ENCODE measurements around the gene AIDA.
A peak's percentile ranks its signal among the peaks of the same experiment; 100 is the strongest.
"Not testable (repeated sequence)": the region's sequence is repeated elsewhere in the genome, so short reads cannot be mapped to it uniquely, and the experiment has no call there.

The AIDA gene

DNA sequence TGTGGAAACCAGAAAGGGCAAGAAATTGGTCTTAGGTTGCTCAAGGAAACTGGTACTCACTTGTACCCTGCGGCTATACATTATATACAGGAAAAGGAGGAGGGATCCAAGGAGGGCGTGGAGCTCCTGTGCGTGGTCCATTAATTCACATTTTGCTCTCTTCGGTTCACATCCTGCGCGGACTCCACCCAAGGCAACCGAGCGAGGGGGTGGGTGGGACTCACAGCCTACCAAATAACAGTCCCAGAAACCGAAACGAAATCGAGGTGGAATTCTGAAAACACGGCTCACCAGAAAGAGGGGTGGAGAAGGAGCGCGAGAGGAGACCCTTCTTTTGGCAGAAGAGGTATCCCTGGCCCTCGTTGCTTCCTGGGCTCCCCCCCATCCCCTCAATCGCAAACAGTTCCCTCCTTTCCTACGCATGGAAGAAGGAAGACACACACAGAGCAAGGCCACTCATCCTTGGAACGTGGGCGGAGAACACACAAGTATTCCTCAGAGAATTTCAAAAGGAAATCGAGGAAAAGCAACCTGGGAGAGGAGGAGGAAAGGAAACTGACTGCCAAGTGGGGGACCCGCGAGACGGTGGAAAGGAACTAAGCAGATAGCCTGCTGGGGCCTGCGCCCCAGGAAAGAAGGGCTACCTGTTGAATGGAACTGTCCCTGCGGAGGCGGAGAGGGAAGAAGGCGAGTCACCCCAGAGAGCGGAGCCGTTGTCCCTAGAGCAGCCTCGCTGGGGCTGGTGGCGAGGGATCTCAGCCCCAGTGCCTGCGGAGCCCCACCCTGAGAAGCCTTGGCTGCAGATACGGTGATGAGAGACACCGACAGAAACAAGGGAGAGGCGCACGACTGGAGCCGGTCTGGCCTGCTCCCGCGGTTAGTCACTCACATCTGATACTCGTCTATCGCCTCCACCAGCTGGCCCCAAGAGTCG is 705 bp downstream of the AIDA start:
- peak; percentile 19 for FAIRE-seq

DNA sequence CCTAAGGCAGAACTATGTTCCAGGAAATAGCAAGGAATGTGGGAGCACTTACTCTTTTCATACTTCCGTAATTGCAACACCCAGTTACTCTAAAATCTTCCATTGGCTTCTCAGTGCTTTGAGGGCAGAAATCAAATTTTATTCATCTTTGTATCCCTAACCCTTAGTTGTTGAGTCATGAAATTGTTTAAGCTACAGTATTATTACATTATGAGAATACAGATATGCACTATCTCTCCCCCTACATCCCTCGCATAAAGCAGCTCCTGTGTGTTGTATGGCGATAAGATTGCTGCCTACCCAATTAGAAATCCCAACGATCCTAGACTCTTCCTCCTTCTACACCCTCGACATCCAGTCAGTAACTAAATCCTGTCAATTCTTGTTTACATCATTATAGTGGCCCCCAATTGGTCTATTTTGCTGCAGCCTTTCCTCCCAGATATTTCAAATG is 2.6 kb downstream of the AIDA start:
- no peak for FAIRE-seq

GRCh38 chr1:222706815-222707214 is 5.5 kb downstream of the AIDA start:
- no peak for FAIRE-seq

DNA sequence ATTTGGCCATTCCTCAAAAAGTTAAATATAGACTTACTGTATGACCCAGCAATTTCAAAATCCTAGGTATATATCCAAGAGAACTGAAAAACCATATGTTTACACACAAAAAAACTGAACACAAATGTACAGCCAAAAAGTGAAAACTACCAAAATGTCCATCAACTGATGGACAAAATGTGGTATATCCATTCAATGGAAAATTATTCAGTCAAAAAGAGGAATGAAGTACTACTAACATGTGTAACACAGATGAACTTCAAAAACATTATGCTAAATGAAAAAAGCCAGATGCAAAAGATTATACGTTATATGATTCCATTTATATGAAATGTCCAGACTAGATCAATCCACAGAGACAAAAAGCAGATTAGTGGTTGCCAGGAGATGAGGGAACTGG is 8.0 kb downstream of the AIDA start:
- FAIRE-seq, result no peak

- FAIRE-seq, result no peak
Measured at GRCh38 chr1:222702210-222702609, 10.1 kb downstream of the AIDA start.

- no peak for FAIRE-seq
Measured at GRCh38 chr1:222697826-222698225, 14.5 kb downstream of the AIDA start.

- no peak for FAIRE-seq
Measured at GRCh38 chr1:222697203-222697602, 15.1 kb downstream of the AIDA start.

- peak; percentile 17 for FAIRE-seq
Measured at GRCh38 chr1:222696741-222697140, 15.6 kb downstream of the AIDA start.

GRCh38 chr1:222694927-222695326 is 17.4 kb downstream of the AIDA start:
- FAIRE-seq, result no peak

- no peak for FAIRE-seq
Measured at GRCh38 chr1:222691016-222691415, 21.3 kb downstream of the AIDA start.

GRCh38 chr1:222680080-222680479 is 32.2 kb downstream of the AIDA start:
- FAIRE-seq, result no peak

GRCh38 chr1:222670110-222670509 is 42.2 kb downstream of the AIDA start:
- no peak for FAIRE-seq

DNA sequence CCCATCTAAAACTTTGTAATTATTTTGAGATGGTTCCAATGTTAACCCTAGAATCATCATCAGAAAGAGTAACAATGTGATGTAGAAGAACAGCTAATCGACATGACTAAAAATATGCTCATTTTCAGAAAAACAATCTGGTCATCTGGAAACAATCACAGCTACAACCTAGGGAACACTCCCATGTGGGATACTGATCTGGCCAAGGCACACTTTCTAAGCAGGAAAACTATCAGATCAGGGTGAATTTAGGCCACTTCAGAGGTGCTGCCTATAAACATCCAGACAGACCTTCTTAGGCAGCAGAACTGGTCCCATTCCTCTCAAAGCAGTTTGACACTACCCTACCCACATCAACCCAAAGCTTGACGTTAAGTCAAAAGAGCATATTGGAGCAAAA is 43.2 kb downstream of the AIDA start:
- peak; percentile 19 for FAIRE-seq

GRCh38 chr1:222668184-222668583 is 44.1 kb downstream of the AIDA start:
- not testable (repeated sequence) for FAIRE-seq

DNA sequence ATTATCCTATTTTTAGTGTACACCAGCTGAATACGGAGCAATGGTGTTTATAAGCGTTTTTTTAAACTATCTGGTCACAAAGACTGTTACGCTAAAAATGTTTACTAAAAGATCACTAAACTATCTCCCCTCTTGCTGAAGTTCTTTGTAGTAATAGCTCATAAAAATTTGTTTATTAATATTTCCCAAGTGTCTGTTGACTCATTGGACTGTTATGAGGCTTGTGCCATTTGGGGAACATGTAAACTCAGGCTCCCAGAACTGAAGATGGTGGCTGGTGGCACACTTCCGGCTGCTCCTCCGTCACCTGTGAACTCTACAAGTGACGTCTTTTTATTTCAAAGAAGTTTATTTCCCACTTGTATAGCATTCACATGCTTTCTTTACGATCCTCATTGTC is 46.3 kb downstream of the AIDA start:
- no peak for FAIRE-seq

DNA sequence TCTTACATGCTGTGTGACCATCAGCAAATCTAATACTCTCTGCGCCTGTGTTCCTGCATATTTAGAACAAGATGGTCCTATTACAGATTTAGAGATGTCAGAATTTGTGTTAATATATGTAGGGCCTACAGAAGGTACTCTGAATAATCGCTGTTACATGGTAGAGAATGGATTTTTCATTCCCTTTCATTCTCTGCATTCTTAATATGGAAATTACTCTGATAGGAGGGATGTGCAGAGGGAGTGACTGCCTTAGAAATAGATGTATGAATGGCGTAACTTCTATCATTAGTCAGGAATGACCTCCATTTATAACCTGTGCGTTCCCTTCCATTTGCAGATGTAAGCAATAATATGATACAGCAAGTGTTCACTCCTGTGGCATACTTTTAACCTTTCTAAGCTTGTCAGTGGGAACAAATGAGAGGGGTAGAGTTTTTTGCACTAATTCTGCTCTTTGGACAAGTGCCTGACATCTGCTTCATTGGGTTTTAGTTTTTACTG is 48.8 kb downstream of the AIDA start:
- FAIRE-seq, result no peak

DNA sequence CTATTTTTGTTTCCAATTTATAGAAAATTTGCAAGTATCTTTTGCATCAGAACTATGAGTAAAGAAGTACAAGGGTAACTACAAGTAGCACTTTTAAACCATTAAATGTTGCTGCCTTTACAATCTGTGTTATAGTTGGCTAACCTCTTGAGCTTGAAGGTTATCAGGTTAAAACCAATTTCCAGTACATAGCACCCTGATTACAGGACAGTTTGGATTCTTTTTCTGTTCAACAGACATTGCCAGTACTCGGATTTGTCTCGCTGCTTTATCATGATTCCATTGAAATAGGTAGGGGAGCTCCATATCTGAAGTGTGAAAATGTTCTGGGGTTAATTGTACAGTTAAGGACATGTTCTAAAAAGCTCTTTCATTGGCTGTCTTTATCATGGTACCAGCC is 54.4 kb downstream of the AIDA start:
- FAIRE-seq, result no peak

DNA sequence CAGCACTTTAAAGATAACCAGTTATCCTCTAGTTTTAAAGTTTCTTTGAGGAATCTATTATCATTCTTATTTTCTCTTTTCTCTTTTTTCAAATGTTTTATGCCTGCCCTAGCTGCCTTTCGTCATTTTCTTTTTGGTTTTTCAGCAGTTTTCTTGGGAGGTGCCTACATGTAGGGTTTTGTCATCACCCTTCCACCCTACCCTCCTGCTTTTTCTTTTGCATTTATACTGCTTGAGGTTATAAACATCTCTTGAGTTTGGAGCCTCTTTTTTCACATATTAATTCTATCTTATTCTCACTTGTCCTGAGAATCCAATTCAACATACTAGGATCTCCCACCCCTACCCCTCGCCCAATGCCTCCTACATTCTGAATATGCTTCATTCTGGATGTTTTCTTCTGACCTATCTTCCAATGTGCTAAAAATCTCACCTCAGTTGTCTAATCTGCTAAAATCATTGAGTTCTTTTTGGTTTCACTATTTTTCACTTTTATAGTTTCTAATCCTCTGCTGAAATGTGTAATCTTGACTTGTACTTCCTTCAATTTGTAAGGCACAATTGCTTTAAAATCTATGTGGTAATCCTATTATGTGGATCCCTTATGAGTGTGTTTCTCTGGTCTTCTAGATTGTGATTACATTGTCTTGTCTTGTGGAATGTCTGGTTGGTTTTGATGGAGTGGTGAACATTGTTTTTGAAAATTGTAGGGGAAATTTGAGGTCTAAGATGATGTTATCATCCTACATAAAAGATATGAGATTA is 55.7 kb downstream of the AIDA start:
- no peak for FAIRE-seq

DNA sequence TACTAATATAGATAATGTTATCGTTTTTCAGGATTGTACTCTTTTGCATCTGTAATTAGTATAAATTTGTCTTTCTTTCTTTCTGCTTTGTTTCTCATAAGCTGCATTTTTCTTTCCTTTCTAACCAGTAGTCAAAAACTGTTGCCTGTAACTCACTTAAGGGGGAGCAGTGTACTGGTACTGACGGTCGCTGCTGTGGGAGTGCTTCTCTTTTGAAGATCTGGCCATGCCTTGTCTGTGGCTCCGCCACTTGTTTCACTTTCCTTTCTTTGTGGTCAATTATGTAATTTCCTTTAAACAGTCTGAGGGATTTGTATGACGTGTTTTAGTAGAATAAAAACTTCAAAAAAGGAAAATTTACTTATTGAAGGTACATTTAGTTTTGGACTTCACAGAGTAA is 57.4 kb downstream of the AIDA start:
- FAIRE-seq, result peak; percentile 11

- FAIRE-seq, result no peak
Measured at GRCh38 chr1:222653178-222653827, 59.0 kb downstream of the AIDA start.

DNA sequence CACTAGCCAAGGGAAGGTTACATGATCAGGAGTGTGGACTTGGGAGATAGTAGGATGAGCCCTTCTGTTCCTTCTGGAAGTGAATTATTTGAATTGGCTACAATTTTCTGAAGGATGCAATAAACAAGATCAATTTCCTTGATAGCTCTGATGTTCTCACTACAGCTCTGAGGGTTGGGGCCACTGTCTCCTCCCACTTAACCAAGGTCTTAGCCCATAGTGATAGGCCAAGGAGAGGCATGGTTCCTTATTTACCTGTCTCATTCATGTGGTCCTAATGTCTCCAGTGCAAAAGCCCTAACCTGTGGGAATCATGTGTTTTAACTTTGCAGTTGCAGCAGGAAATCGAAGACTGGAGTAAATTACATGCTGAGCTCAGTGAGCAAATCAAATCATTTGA is 59.6 kb downstream of the AIDA start:
- no peak for FAIRE-seq

GRCh38 chr1:222644636-222644980 is 67.7 kb downstream of the AIDA start:
- no peak for FAIRE-seq

- peak; percentile 99 for FAIRE-seq
Measured at GRCh38 chr1:222643938-222644635, 68.2 kb downstream of the AIDA start.
